T-helper 1 cell treated with Interleukin-12 subunit alpha and Interleukin-12 subunit beta and Interleukin-4 antibody, amounts not matched to agents 30 μg/mL and 1 μg/mL, for 36 hours (primary cell): ENCODE data around the gene THOC2.
"Not testable (repeated sequence)": the region's sequence is repeated elsewhere in the genome, so short reads cannot be mapped to it uniquely, and the experiment has no call there.

ENCODE experiments used
- H3K27ac Mint-ChIP-seq: one replicate; pipeline ENCODE4 v1.8.0; 2021; ENCODE audit warnings: mild to moderate bottlenecking, mixed read lengths
- H3K27me3 Mint-ChIP-seq: one replicate; pipeline ENCODE4 v1.8.0; 2021; ENCODE audit warnings: low read depth, mixed read lengths
- H3K36me3 Mint-ChIP-seq: one replicate; pipeline ENCODE4 v1.8.0; 2021; ENCODE audit warnings: low read depth, mixed read lengths
- H3K4me1 Mint-ChIP-seq: one replicate; pipeline ENCODE4 v1.8.0; 2021; ENCODE audit warnings: low read depth, mixed read lengths
- H3K4me3 Mint-ChIP-seq: one replicate; pipeline ENCODE4 v1.8.0; 2021; ENCODE audit warnings: mild to moderate bottlenecking, moderate library complexity, mixed read lengths
- H3K9me3 Mint-ChIP-seq: one replicate; pipeline ENCODE4 v1.8.0; 2021; ENCODE audit warnings: mixed read lengths

Gene THOC2

GRCh38 chrX:123603491-123603890 lies 129.4 kb downstream of the THOC2 start:
- Mint-ChIP-seq H3K27ac (no peak overlapping the region), H3K27me3 (no peaks in the 10 kb centered on the region), H3K36me3 (peaks cover 16% of the 10 kb centered on the region), H3K4me1 (no peaks in the 10 kb centered on the region), H3K4me3 (no peak overlapping the region), H3K9me3 (no peaks in the 10 kb centered on the region)

DNA sequence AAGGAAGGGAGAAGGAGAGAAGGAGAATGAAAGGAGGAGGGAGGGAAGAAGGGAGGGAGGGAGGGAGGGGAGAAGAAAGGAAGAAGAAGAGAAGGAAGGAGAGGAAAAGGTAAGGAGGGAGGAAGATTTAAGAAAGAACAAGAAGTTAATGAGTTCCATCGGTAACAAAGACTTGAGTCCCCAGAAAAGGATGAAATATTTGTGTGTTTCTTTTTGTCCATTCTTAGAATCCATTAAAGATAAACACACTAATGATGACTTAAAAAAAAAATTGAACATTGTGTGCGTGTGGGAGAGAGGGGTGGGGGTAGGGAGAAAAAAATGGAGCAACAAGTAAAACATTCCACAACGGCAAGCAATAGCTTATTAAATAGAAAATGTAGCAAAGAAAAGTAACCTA lies 131.4 kb downstream of the THOC2 start:
- Mint-ChIP-seq H3K27me3 (no peaks in the 10 kb centered on the region), H3K36me3 (peaks cover 10% of the 10 kb centered on the region), H3K4me1 (no peaks in the 10 kb centered on the region), H3K9me3 (no peaks in the 10 kb centered on the region), H3K27ac (no peak overlapping the region), H3K4me3 (no peak overlapping the region)

- Mint-ChIP-seq H3K9me3 (no peaks in the 10 kb centered on the region), H3K27me3 (no peaks in the 10 kb centered on the region), H3K27ac (no peak overlapping the region), H3K4me1 (no peaks in the 10 kb centered on the region), H3K4me3 (no peak overlapping the region), H3K36me3 (peaks cover 6% of the 10 kb centered on the region)
These were observed 132.7 kb downstream of the THOC2 start for GRCh38 chrX:123600181-123600580.

- Mint-ChIP-seq H3K9me3 (no peaks in the 10 kb centered on the region), H3K4me3 (no peak overlapping the region), H3K27ac (no peak overlapping the region), H3K36me3 (no peaks in the 10 kb centered on the region), H3K4me1 (peaks cover 9% of the 10 kb centered on the region), H3K27me3 (no peaks in the 10 kb centered on the region)
These were observed 141.9 kb downstream of the THOC2 start for GRCh38 chrX:123590842-123591486.

DNA sequence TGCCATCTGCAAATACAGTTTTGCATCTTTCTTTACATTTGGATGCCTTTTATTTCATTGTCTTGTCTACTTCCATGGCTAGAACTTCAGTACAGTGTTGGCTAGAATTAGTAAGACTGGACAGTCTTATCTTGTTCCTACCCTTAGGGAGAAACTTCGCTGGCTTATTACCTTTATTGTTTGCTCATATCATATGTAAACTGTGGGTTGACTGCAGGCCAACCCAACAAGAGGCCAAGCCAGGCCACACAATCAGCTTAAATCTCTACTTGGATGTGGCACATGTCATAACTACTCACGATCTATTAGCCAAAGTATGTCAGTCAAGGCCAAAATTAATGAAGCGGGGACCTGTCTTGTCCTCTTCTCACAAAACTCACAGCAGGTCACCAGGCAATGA lies 144.1 kb downstream of the THOC2 start:
- Mint-ChIP-seq H3K27ac (no peak overlapping the region), H3K27me3 (no peaks in the 10 kb centered on the region), H3K9me3 (no peaks in the 10 kb centered on the region), H3K4me3 (no peak overlapping the region), H3K4me1 (peaks cover 9% of the 10 kb centered on the region), H3K36me3 (no peaks in the 10 kb centered on the region)

DNA sequence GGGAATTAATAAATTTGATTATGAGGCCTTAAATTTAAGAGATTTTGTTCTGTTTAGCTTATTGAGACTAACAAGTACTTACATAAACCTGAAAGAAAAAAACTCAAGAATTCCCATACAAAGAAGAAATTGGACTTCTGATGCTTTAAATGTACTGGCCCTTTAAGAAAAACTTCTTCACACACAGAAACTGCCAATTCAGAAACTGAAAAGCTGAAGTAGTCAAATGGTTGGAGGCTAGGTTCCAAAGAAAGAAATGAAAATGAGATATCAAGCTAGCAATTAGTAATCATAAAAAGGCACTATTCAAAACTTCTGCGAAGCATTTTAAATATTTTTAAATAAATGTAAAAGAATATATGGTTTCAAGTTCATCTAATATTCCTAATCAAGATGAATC lies 151.3 kb downstream of the THOC2 start:
- Mint-ChIP-seq H3K27ac (no peak overlapping the region), H3K36me3 (no peaks in the 10 kb centered on the region), H3K4me3 (no peak overlapping the region), H3K4me1 (no peaks in the 10 kb centered on the region), H3K9me3 (no peaks in the 10 kb centered on the region), H3K27me3 (peaks cover 5% of the 10 kb centered on the region)

GRCh38 chrX:123580792-123581191 lies 152.1 kb downstream of the THOC2 start:
- no peaks in the 10 kb centered on the region for H3K4me1 Mint-ChIP-seq
- H3K9me3 Mint-ChIP-seq: no peaks in the 10 kb centered on the region
- no peak overlapping the region for H3K4me3 Mint-ChIP-seq
- H3K27ac Mint-ChIP-seq: no peak overlapping the region
- peaks cover 5% of the 10 kb centered on the region for H3K27me3 Mint-ChIP-seq
- H3K36me3 Mint-ChIP-seq: no peaks in the 10 kb centered on the region

- H3K9me3 Mint-ChIP-seq, H3K27ac Mint-ChIP-seq, H3K36me3 Mint-ChIP-seq, H3K4me3 Mint-ChIP-seq, H3K4me1 Mint-ChIP-seq, H3K27me3 Mint-ChIP-seq: not testable (repeated sequence)
These were observed 158.8 kb downstream of the THOC2 start for GRCh38 chrX:123574027-123574426.

GRCh38 chrX:123570011-123570590 lies 162.8 kb downstream of the THOC2 start:
- Mint-ChIP-seq H3K4me3 (no peak overlapping the region), H3K27me3 (no peaks in the 10 kb centered on the region), H3K36me3 (no peaks in the 10 kb centered on the region), H3K27ac (no peak overlapping the region), H3K4me1 (no peaks in the 10 kb centered on the region), H3K9me3 (no peaks in the 10 kb centered on the region)

DNA sequence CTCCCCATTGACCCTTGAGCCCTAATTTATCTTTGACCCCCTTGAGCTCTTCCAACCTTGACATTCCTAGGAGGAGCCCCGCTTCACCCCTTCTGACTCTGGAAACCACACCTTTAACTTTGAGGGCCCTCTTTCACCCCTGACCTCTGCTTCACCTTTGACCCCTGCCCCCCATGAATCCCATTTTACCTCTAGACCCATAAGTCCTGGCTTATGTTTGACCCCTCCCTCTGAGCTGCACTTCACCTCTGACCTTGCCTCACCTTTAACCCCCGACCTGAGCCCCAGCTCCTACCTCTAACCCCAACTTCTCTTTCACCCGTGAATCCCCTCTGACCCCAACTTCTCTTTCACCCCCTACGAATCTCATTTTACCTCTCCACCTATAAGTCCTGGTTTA lies 169.7 kb downstream of the THOC2 start:
- no peak overlapping the region for H3K27ac Mint-ChIP-seq
- no peaks in the 10 kb centered on the region for H3K27me3 Mint-ChIP-seq
- no peaks in the 10 kb centered on the region for H3K4me1 Mint-ChIP-seq
- no peak overlapping the region for H3K4me3 Mint-ChIP-seq
- no peaks in the 10 kb centered on the region for H3K36me3 Mint-ChIP-seq
- no peaks in the 10 kb centered on the region for H3K9me3 Mint-ChIP-seq

DNA sequence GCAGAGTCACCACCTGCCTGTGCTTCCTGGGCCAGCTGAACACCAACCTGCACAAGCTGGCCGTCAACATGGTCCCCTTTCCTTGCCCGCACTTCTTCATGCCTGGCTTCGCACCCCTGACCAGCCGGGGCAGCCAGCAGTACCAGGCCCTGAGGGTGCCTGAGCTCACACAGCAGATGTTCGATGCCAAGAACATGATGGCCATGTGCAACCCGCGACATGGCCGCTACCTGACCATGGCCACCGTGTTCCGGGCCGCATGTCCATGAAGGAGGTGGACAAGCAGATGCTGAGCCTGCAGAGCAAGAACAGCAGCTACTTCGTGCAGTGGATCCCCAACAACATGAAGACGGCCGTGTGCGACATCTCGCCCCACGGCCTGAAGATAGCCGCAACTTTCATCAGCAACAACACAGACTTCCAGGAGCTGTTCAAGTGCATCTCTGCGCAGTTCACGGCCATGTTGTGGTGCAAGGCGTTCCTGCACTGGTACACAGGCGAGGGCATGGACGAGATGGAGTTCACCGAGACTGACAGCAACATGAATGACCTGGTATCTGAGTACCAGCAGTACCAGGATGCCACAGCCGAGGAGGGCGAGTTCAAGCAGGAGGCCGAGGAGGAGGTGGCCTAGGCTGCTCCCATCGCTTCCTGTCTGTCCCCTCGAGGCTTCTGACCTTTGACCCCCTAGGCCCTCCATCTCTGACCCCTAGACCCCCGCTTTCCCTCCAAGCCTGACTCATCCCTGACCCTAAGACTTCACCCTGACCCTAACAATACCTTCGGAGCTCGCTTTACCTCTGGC lies 170.3 kb downstream of the THOC2 start:
- no peaks in the 10 kb centered on the region for H3K4me1 Mint-ChIP-seq
- H3K4me3 Mint-ChIP-seq: no peak overlapping the region
- no peaks in the 10 kb centered on the region for H3K9me3 Mint-ChIP-seq
- no peak overlapping the region for H3K27ac Mint-ChIP-seq
- no peaks in the 10 kb centered on the region for H3K36me3 Mint-ChIP-seq
- H3K27me3 Mint-ChIP-seq: no peaks in the 10 kb centered on the region

- H3K9me3 Mint-ChIP-seq: no peaks in the 10 kb centered on the region
- no peak overlapping the region for H3K27ac Mint-ChIP-seq
- no peak overlapping the region for H3K4me3 Mint-ChIP-seq
- H3K36me3 Mint-ChIP-seq: no peaks in the 10 kb centered on the region
- no peaks in the 10 kb centered on the region for H3K4me1 Mint-ChIP-seq
- H3K27me3 Mint-ChIP-seq: no peaks in the 10 kb centered on the region
These were observed 171.2 kb downstream of the THOC2 start for GRCh38 chrX:123561439-123562215.

GRCh38 chrX:123550829-123551228 lies 182.0 kb downstream of the THOC2 start:
- Mint-ChIP-seq H3K4me1 (no peaks in the 10 kb centered on the region), H3K27me3 (no peaks in the 10 kb centered on the region), H3K27ac (no peak overlapping the region)

More at GRCh38 chrX:123550829-123551228, 182.0 kb downstream of the THOC2 start:
- H3K36me3 Mint-ChIP-seq: no peaks in the 10 kb centered on the region
- H3K4me3 Mint-ChIP-seq: no peak overlapping the region
- H3K9me3 Mint-ChIP-seq: no peaks in the 10 kb centered on the region
